Left hindlimb (tissue), 1 donor: ENCODE data around the gene SLC35D1.
"Not testable (repeated sequence)": the region's sequence is repeated elsewhere in the genome, so short reads cannot be mapped to it uniquely, and the experiment has no call there.

Source experiments
- DNase-seq: peaks from one replicate; pipeline ENCODE4 v3.0.0-alpha.2; 2018

The SLC35D1 gene

GRCh38 chr1:66982561-66983260, 71.2 kb downstream of the SLC35D1 start:
- no peak for DNase-seq

- no peak for DNase-seq
Observed at GRCh38 chr1:66981679-66982078, 72.3 kb downstream of the SLC35D1 start.

GRCh38 chr1:66980745-66981367, 73.1 kb downstream of the SLC35D1 start:
- no peak for DNase-seq

GRCh38 chr1:66979621-66980020, 74.3 kb downstream of the SLC35D1 start:
- DNase-seq, result not testable (repeated sequence)

- DNase-seq, result no peak
Observed at GRCh38 chr1:66978201-66978600, 75.7 kb downstream of the SLC35D1 start.

GRCh38 chr1:66968574-66968973, 85.4 kb downstream of the SLC35D1 start:
- DNase-seq, result no peak

GRCh38 chr1:66966188-66966873, 87.6 kb downstream of the SLC35D1 start:
- not testable (repeated sequence) for DNase-seq

- DNase-seq, result no peak
Observed at GRCh38 chr1:66957938-66958337, 96.0 kb downstream of the SLC35D1 start.

GRCh38 chr1:66954208-66954607, 99.7 kb downstream of the SLC35D1 start:
- no peak for DNase-seq

- DNase-seq, result no peak
Observed at GRCh38 chr1:66951513-66951912, 102.4 kb downstream of the SLC35D1 start.
